ENCODE results near the gene FAM131B.

DNA sequence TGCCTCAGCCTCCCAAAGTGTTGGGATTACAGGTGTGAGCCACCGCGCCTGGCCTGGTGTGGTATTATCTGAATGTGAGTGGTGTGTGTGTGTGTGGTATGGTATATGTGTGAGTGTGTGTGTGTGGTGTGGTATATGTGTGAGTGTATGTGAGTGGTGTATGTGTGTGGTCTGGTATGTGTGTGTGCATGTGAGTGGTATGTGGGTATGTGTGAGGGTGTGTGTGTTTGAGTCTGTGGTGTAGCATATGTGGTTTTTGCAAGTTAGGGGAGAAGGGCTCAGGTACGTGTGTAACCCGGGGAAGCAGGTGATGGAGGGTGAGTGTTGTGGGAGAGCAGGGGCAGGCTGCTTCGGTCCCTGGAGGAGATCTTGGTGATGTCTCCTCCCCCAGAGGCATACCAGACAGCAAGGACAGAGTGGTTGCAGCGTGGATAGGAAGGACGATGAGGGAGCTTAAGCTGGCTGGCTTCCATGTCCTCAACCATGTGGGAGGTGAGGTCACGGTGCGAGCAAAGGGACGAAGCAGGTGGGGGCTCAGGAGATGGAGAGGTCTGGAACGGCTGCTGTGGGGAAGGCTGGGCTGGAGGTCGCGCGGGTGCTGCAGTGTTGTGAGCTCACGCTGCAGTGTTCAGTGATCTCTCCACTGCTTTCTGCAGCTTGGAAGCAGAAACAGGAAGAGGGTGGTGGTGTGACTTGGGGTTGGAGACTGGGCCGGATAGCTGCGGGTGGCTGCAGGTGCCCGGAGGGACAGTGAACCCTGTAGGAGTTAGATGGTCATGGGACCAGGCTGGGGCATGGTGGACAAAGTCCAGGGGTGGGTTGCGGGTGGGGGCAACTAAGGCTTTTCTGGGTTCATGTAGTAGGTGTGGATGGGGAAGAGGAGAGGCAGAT is 23.6 kb upstream of the FAM131B start:
- TF ChIP-seq ETV6 (CRISPR knock-in tag; IDR thresholded peaks at IDR 0.05) (no peak), CTCF (IDR thresholded peaks at IDR 0.05) (no peak), NR3C1 (CRISPR knock-in tag; conservative IDR thresholded peaks at IDR 0.05; ENCODE audit: low read depth) (no peak), FOXJ3 (CRISPR knock-in tag; IDR thresholded peaks at IDR 0.05; ENCODE audit: borderline replicate concordance) (no peak), MYBL2 (CRISPR knock-in tag; IDR thresholded peaks at IDR 0.05) (no peak), ARID4B (CRISPR knock-in tag; IDR thresholded peaks at IDR 0.05; ENCODE audit: borderline replicate concordance) (no peak), TP53 (CRISPR knock-in tag; IDR thresholded peaks at IDR 0.05) (no peak), FOXP1 (CRISPR knock-in tag; IDR thresholded peaks at IDR 0.05; ENCODE audit: borderline replicate concordance) (no peak), ZNF219 (CRISPR knock-in tag; IDR thresholded peaks at IDR 0.05; ENCODE audit: borderline replicate concordance) (no peak)
- TF ChIP-seq, protein P1, sequence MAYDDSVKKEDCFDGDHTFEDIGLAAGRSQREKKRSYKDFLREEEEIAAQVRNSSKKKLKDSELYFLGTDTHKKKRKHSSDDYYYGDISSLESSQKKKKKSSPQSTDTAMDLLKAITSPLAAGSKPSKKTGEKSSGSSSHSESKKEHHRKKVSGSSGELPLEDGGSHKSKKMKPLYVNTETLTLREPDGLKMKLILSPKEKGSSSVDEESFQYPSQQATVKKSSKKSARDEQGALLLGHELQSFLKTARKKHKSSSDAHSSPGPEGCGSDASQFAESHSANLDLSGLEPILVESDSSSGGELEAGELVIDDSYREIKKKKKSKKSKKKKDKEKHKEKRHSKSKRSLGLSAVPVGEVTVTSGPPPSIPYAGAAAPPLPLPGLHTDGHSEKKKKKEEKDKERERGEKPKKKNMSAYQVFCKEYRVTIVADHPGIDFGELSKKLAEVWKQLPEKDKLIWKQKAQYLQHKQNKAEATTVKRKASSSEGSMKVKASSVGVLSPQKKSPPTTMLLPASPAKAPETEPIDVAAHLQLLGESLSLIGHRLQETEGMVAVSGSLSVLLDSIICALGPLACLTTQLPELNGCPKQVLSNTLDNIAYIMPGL (CRISPR knock-in tag; IDR thresholded peaks at IDR 0.05): no peak
- TF ChIP-seq, protein P2, sequence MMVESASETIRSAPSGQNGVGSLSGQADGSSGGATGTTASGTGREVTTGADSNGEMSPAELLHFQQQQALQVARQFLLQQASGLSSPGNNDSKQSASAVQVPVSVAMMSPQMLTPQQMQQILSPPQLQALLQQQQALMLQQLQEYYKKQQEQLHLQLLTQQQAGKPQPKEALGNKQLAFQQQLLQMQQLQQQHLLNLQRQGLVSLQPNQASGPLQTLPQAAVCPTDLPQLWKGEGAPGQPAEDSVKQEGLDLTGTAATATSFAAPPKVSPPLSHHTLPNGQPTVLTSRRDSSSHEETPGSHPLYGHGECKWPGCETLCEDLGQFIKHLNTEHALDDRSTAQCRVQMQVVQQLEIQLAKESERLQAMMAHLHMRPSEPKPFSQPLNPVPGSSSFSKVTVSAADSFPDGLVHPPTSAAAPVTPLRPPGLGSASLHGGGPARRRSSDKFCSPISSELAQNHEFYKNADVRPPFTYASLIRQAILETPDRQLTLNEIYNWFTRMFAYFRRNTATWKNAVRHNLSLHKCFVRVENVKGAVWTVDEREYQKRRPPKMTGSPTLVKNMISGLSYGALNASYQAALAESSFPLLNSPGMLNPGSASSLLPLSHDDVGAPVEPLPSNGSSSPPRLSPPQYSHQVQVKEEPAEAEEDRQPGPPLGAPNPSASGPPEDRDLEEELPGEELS (CRISPR knock-in tag; IDR thresholded peaks at IDR 0.05): no peak
- TF ChIP-seq, protein P3, sequence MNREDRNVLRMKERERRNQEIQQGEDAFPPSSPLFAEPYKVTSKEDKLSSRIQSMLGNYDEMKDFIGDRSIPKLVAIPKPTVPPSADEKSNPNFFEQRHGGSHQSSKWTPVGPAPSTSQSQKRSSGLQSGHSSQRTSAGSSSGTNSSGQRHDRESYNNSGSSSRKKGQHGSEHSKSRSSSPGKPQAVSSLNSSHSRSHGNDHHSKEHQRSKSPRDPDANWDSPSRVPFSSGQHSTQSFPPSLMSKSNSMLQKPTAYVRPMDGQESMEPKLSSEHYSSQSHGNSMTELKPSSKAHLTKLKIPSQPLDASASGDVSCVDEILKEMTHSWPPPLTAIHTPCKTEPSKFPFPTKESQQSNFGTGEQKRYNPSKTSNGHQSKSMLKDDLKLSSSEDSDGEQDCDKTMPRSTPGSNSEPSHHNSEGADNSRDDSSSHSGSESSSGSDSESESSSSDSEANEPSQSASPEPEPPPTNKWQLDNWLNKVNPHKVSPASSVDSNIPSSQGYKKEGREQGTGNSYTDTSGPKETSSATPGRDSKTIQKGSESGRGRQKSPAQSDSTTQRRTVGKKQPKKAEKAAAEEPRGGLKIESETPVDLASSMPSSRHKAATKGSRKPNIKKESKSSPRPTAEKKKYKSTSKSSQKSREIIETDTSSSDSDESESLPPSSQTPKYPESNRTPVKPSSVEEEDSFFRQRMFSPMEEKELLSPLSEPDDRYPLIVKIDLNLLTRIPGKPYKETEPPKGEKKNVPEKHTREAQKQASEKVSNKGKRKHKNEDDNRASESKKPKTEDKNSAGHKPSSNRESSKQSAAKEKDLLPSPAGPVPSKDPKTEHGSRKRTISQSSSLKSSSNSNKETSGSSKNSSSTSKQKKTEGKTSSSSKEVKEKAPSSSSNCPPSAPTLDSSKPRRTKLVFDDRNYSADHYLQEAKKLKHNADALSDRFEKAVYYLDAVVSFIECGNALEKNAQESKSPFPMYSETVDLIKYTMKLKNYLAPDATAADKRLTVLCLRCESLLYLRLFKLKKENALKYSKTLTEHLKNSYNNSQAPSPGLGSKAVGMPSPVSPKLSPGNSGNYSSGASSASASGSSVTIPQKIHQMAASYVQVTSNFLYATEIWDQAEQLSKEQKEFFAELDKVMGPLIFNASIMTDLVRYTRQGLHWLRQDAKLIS (CRISPR knock-in tag; IDR thresholded peaks at IDR 0.05; ENCODE audit: borderline replicate concordance): no peak
